Activated T-helper 1 cell treated with anti-CD3 and anti-CD28 coated beads, Interleukin-12 subunit alpha, Interleukin-12 subunit beta, Interleukin-2, Interleukin-4 antibody, amounts not matched to agents 30 ng/mL and 10 ng/mL and 1 ng/mL, durations not matched to agents 14 hours and 24 hours and 36 hours (primary cell): ENCODE data around the gene CHRDL2. TPM values are rescaled to one million over a fixed set of nuclear protein-coding genes. Genes with fewer than 3 reads are reported as not detected.
A peak's percentile ranks its signal among the peaks of the same experiment; 100 is the strongest.
"Not testable (repeated sequence)": the region's sequence is repeated elsewhere in the genome, so short reads cannot be mapped to it uniquely, and the experiment has no call there.

Experiments
- DNase-seq: peaks from one replicate; pipeline ENCODE4 v3.0.0; 2021; ENCODE audit warnings: low spot score
- H3K27ac Mint-ChIP-seq: one replicate; pipeline ENCODE4 v1.8.0; 2021; ENCODE audit warnings: mild to moderate bottlenecking, mixed read lengths
- H3K27me3 Mint-ChIP-seq: one replicate; pipeline ENCODE4 v1.8.0; 2022; ENCODE audit warnings: mild to moderate bottlenecking, moderate library complexity, mixed read lengths; ENCODE audit not compliant: insufficient read depth
- H3K36me3 Mint-ChIP-seq: one replicate; pipeline ENCODE4 v1.8.0; 2021; ENCODE audit warnings: low read depth, mixed read lengths
- H3K4me1 Mint-ChIP-seq: one replicate; pipeline ENCODE4 v1.8.0; 2021; ENCODE audit warnings: low read depth, mixed read lengths
- H3K4me3 Mint-ChIP-seq: one replicate; pipeline ENCODE4 v1.8.0; 2021; ENCODE audit warnings: mild to moderate bottlenecking, moderate library complexity, mixed read lengths
- H3K9me3 Mint-ChIP-seq: one replicate; pipeline ENCODE4 v1.8.0; 2021; ENCODE audit warnings: mixed read lengths
- intact Hi-C: fragments of 100-400 bp; cut with micrococcal nuclease; formaldehyde crosslinking; loops from one replicate; pipeline ENCODE4 v1.15.1; 2024
- total RNA-seq: library from RNA; stranded (reverse); gene quantifications from 2 replicates; pipeline ENCODE4 v1.2.3, GENCODE V29; 2022

The CHRDL2 gene
- total RNA-seq, 1 donor from 2014 or later = not detected

- H3K4me1 Mint-ChIP-seq = peaks cover 38% of the 10 kb centered on the region
- no peak overlapping the region for H3K4me3 Mint-ChIP-seq
- DNase-seq = no peak
- no peaks in the 10 kb centered on the region for H3K27me3 Mint-ChIP-seq
- H3K9me3 Mint-ChIP-seq = peaks cover 19% of the 10 kb centered on the region
- intact Hi-C loops = no loop called here
- H3K36me3 Mint-ChIP-seq = peaks cover 26% of the 10 kb centered on the region
- H3K27ac Mint-ChIP-seq = no peak overlapping the region
Observed at GRCh38 chr11:74766905-74767304, 35.7 kb upstream of the CHRDL2 start.

DNA sequence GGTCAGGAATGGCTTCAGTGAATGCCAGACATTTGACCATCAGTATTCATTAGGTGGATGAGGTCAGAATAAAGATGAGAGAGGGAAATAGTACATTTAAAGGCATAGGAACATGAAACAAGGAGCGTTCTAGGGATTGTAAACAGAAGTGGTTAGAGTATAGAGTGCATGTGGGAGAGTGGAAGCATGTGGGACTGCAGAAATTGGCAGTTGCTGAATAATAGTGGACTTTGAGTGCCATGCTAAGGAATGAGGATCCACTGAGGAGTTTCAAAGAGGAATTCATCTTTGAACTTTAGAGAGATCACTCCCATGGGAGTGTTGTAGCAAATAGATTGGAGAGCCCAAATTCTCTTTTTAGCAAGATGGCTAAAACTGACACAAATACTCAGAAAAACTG is 25.3 kb upstream of the CHRDL2 start:
- Mint-ChIP-seq H3K27ac (no peak overlapping the region), H3K9me3 (peaks cover 6% of the 10 kb centered on the region), H3K27me3 (no peaks in the 10 kb centered on the region), H3K4me3 (no peak overlapping the region), H3K36me3 (peaks cover 8% of the 10 kb centered on the region), H3K4me1 (peaks cover 14% of the 10 kb centered on the region)
- intact Hi-C loops = no loop called here
- no peak for DNase-seq

DNA sequence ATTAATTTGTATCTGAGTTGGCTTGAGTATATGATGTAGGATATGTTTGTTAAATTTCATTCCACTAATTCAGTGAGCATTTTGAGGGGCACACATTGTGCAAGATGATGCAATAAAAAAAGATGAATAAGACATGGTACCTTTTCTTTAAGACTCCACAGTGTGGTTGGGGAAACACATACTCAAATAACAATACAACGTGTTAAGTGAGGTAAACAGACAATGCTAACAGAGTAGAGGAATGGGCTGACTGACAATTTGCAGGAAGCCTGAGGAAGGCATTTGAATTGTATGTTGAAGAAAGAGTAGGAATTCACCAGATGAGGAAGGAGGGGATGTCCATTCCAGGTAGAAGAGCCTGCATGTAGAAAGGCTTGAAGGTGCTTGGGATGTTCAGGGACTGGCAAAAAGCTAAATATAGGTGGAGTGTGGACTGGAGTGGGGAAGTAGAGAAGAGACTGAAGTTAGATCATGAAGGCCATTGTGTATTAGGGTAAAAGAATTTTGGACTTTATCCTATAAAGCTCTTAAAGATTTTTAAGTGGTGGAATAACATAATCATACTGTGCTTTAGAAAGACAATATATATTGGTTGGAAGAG is 24.3 kb upstream of the CHRDL2 start:
- H3K4me3 Mint-ChIP-seq = no peak overlapping the region
- intact Hi-C loops = no loop called here
- no peaks in the 10 kb centered on the region for H3K27me3 Mint-ChIP-seq
- H3K4me1 Mint-ChIP-seq = peaks cover 20% of the 10 kb centered on the region
- H3K27ac Mint-ChIP-seq = no peak overlapping the region
- peaks cover 8% of the 10 kb centered on the region for H3K36me3 Mint-ChIP-seq
- H3K9me3 Mint-ChIP-seq = peaks cover 6% of the 10 kb centered on the region
- no peak for DNase-seq

DNA sequence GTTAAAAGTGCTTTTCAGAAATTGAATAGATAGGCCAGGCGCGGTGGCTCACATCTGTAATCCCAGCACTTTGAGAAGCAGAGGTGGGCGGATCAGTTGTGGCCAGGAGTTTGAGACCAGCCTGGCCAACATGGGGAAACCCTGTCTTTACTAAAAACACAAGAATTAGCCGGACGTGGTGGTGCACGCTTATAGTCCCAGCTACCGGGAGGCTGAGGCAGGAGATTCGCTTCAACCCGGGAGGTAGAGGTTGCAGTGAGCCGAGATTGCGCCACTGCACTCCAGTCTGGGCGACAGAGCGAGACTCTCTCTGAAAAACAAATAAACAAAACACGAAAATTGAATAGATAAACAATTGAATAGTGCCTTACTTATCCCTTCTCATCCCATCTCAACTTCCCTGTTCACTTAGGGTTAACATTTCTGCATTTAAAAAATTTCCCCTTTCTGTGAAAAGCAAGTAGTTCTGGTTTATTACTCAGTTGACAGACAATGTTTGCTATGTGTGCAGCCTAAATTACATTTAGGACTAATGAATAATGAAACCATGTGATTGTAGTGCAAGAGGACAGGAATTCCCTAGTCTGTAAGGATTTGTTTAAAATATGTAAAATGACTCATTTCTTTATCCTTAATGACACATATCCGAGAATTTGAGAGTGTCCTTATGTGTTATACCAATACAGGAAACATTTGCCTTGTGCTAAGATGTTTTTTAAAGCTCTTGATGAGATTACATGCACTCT is 23.5 kb upstream of the CHRDL2 start:
- H3K4me1 Mint-ChIP-seq = peaks cover 28% of the 10 kb centered on the region
- H3K36me3 Mint-ChIP-seq = peaks cover 9% of the 10 kb centered on the region
- intact Hi-C loops = no loop called here
- H3K4me3 Mint-ChIP-seq = no peak overlapping the region
- no peak for DNase-seq
- no peaks in the 10 kb centered on the region for H3K27me3 Mint-ChIP-seq
- no peak overlapping the region for H3K27ac Mint-ChIP-seq
- peaks cover 6% of the 10 kb centered on the region for H3K9me3 Mint-ChIP-seq

DNA sequence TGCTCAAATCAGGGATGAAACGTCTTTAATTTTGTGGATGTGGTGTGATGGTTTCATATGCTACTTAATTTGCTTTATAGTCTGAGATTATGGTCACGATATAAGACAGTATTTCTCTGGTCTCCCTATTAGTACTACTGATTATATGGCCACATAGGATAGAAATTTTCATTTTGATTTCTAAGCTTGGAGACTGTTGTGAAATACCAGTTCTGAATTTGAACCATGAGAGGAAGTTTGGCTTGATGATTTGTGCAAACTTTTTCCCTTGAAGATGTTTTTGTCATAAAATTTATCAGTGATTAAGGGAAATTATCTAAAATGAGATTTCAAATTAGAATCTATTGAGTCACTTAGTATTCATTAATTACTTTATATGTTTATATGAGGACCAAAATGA is 20.1 kb upstream of the CHRDL2 start:
- H3K36me3 Mint-ChIP-seq = peaks cover 7% of the 10 kb centered on the region
- H3K4me3 Mint-ChIP-seq = peak overlapping the region; percentile 48
- intact Hi-C loops = no loop called here

GRCh38 chr11:74750598-74750997 is 19.4 kb upstream of the CHRDL2 start:
- Mint-ChIP-seq H3K4me1 (peaks cover 44% of the 10 kb centered on the region), H3K4me3 (peak overlapping the region; percentile 98)
- H3K36me3 Mint-ChIP-seq, DNase-seq, H3K27ac Mint-ChIP-seq, H3K9me3 Mint-ChIP-seq, H3K27me3 Mint-ChIP-seq, intact Hi-C loops: not testable (repeated sequence)

More for the DNA sequence above, 20.1 kb upstream of the CHRDL2 start:
- peaks cover 44% of the 10 kb centered on the region for H3K4me1 Mint-ChIP-seq
- DNase-seq = no peak
- H3K27ac Mint-ChIP-seq = no peak overlapping the region
- peaks cover under 1% of the 10 kb centered on the region for H3K9me3 Mint-ChIP-seq
- no peaks in the 10 kb centered on the region for H3K27me3 Mint-ChIP-seq

DNA sequence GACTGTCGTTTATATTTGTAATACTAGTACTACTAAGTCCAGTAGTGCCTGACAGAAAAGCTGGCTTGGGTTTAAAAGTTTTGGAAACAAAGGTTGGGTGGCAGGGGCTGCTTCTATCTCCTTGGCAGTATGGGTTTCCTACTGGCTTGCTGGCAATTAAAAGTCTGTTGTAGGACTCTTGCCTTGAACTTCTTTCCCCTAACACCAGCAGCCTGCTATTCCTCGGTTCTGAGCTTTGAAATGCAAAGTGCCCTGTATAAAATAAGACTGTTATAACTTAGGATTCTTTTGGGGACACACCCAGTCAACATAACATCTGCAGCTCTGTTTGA is 18.7 kb upstream of the CHRDL2 start:
- Mint-ChIP-seq H3K27me3 (no peaks in the 10 kb centered on the region), H3K4me1 (peaks cover 39% of the 10 kb centered on the region), H3K4me3 (peak overlapping the region; percentile 98), H3K36me3 (peaks cover 3% of the 10 kb centered on the region), H3K27ac (peak overlapping the region; percentile 90), H3K9me3 (no peaks in the 10 kb centered on the region)
- DNase-seq = no peak
- intact Hi-C loops = loop anchor here (2.0 to 10.0 kb wide), 5 partner anchors 19 to 1695 kb away; partner anchors contain the start of genes EMSY, LIPT2 and POLD3

GRCh38 chr11:74749127-74749964 is 18.1 kb upstream of the CHRDL2 start:
- Mint-ChIP-seq H3K9me3 (no peaks in the 10 kb centered on the region), H3K27ac (peak overlapping the region; percentile 90), H3K4me1 (peaks cover 36% of the 10 kb centered on the region), H3K36me3 (peaks cover 2% of the 10 kb centered on the region), H3K27me3 (no peaks in the 10 kb centered on the region), H3K4me3 (peak overlapping the region; percentile 98)
- DNase-seq = peak; percentile 47
- intact Hi-C loops = loop anchor here (2.0 to 10.0 kb wide), 5 partner anchors 19 to 1695 kb away; partner anchors contain the start of genes EMSY, LIPT2 and POLD3

DNA sequence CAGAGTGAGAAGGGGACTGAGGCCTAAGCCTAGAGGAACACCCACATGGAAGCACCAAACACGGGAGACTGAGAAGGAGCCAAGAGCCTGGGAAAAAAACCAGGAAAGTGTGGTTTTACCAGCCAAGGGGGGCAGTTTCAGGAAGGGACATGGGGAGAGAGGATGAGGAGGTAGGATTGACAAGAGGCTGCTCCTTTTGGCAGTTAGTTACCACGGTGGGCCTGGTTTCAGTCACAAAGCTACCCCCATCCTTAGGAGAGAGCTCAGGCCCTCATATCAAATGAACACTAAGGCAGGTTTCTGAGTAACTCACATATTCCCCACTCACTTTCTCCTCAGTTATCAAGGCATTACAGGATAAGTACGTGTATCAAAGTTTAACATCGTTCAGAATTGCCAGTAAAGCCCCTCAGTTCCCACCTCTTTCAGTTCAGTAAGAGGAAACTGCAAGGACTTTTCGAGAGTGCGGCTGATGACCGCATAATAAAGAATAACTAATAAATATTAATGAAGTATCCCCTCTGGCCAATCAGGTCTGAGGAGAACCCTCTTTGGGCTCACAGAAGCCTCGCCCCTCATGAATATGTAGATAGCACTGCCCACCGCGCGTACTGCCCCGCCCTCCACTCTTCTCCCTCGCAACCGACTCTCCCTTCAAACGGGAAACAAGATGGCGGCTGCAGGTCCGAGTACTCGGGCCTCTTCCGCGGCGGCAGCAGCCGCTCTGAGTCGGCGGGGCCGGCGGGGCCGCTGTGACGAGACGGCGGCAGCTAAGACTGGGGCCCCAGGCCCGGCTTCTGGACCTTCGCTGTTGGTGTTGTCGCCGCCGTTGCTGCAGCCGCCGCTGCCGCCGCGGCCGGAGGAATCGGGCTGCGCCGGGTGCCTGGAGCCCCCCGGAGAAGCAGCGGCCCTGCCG is 17.2 kb upstream of the CHRDL2 start, which contains the start of gene RNF169:
Gene RNF169, plus strand, starts transcription at position 639 of the 916 bp plus-strand sequence. Its CDS starts 32 bp downstream, at position 671.
- peaks cover 4% of the 10 kb centered on the region for H3K27me3 Mint-ChIP-seq
- intact Hi-C loops = loop anchor here (1.0 to 10.0 kb wide), 7 partner anchors 20 to 1696 kb away; partner anchors contain the start of genes EMSY, LIPT2, PGM2L1 and POLD3
- no peaks in the 10 kb centered on the region for H3K9me3 Mint-ChIP-seq
- H3K36me3 Mint-ChIP-seq = peaks cover 2% of the 10 kb centered on the region
- peak within 1 kb of the TSS; percentile 90 for H3K27ac Mint-ChIP-seq
- peaks cover 30% of the 10 kb centered on the region for H3K4me1 Mint-ChIP-seq
- H3K4me3 Mint-ChIP-seq = peak within 1 kb of the TSS; percentile 98
- peak; percentile 85 for DNase-seq

DNA sequence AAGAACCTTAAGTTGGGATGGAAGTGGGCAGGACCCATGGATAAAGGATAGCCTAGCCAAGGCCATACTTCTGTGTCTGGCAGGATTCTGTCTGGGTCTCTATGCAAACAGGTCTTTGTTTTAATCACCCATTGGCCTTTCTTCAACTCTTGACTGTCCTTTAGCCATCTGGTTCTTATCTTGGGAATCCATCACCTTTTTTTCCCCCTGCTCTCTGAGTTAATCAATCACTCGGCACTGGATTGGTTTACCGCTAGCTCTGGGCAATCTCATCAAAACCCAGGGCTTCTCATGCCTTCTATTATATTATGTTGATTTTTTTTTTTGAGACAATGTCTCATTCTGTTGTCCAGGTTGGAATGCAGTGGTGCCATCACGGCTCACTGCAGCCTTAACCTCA is 15.6 kb upstream of the CHRDL2 start:
- intact Hi-C loops = loop anchor here (5.0 to 10.0 kb wide), 2 partner anchors 255 to 1488 kb away; partner anchors contain the start of gene LIPT2
- peaks cover 30% of the 10 kb centered on the region for H3K4me1 Mint-ChIP-seq

GRCh38 chr11:74744277-74744676 is 13.1 kb upstream of the CHRDL2 start:
- Mint-ChIP-seq H3K4me1 (peaks cover 19% of the 10 kb centered on the region), H3K27me3 (peaks cover 10% of the 10 kb centered on the region), H3K36me3 (no peaks in the 10 kb centered on the region), H3K4me3 (no peak overlapping the region), H3K27ac (no peak overlapping the region), H3K9me3 (no peaks in the 10 kb centered on the region)
- intact Hi-C loops = loop anchor here (10.0 kb wide), 1 partner anchor 1491 kb away; no protein-coding TSS in a partner anchor
- no peak for DNase-seq

More for the DNA sequence above, 15.6 kb upstream of the CHRDL2 start:
- Mint-ChIP-seq H3K27ac (no peak overlapping the region), H3K27me3 (peaks cover 4% of the 10 kb centered on the region), H3K36me3 (peaks cover 2% of the 10 kb centered on the region), H3K4me3 (no peak overlapping the region), H3K9me3 (no peaks in the 10 kb centered on the region)
- no peak for DNase-seq

DNA sequence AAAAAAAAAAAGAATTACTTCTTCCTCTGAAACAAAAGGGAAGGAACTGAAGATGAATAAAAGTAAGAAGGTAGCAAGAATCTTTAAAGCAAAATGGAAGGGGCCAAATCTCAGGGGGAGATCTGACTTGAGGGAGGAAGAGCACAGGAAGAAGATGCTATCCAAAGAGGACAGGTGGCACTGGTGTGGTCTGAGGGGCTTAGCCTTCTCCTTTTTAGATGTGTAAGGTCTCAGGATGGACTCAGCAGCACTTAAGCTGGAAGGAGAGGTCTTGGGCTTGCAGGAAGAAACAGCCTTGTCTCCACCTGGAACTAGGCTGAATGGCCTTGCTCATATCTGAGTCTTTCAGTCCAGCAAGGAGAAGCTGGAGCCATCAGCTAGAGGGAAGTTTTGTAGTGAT is 12.4 kb upstream of the CHRDL2 start:
- no peaks in the 10 kb centered on the region for H3K36me3 Mint-ChIP-seq
- peaks cover 20% of the 10 kb centered on the region for H3K4me1 Mint-ChIP-seq
- H3K27me3 Mint-ChIP-seq = peaks cover 15% of the 10 kb centered on the region
- DNase-seq = no peak
- H3K27ac Mint-ChIP-seq = peak overlapping the region; percentile 32
- intact Hi-C loops = loop anchor here (10.0 kb wide), 1 partner anchor 1491 kb away; no protein-coding TSS in a partner anchor
- no peak overlapping the region for H3K4me3 Mint-ChIP-seq
- H3K9me3 Mint-ChIP-seq = no peaks in the 10 kb centered on the region
